K562 (cell line): ENCODE data around the gene TAS2R31. TPM values are rescaled to one million over a fixed set of nuclear protein-coding genes. Genes with fewer than 3 reads are reported as not detected.

ENCODE experiments used
- ATAC-seq: fragments of 200-7000 bp; cut with Tn5 transposase; 3 replicates; pipeline ENCODE4 v1.9.1; 2020; ENCODE audit warnings: moderate library complexity
- BruUV-seq: library from RNA; stranded (reverse); fragments of 400-500 nt; replicated peaks from 2 replicates; lab custom pipeline; 2021; lab: Mats Ljungman, UMichigan
- CTCF ChIA-PET: fragments of 300-600 bp; formaldehyde crosslinking; extraction: SDS; loops from one replicate; lab custom pipeline; 2021; ENCODE audit warnings: low intra/inter-chr PET ratio; lab: Yijun Ruan, JAX
- POLR2A ChIA-PET: fragments of 300-600, 350-650 bp; sonication (Branson Sonifier 250); formaldehyde crosslinking; extraction: SDS; loops from one replicate; lab custom pipeline; 2021; ENCODE audit warnings: antibody characterized with exemption, inconsistent platforms; lab: Yijun Ruan, JAX
- DNase-seq, 4 experiments: peaks; one replicate each; pipeline versions ENCODE4 v3.0.0 to v3.0.0-alpha.2; 2011 to 2018; ENCODE audit warnings: low spot score in 3 of 4, mixed read lengths in 3 of 4; ENCODE audit errors: extremely low read depth in 1 of 4
- FAIRE-seq: peaks from 2 replicates; lab custom pipeline; 2011; peaks lifted over from hg19 to GRCh38; lab: Jason Lieb, UNC
- H2AFZ ChIP-seq: 2 replicates; pipeline ENCODE4 v1.6.0; 2011; ENCODE audit warnings: low read depth, low read length, control low read depth, inconsistent platforms
- H3K27ac ChIP-seq: fragments of 200-600 bp; 3 replicates; pipeline ENCODE4 v1.8.0; 2011; ENCODE audit warnings: low read depth, mild to moderate bottlenecking, control low read depth, inconsistent platforms, low read length, moderate library complexity, mixed read lengths; ENCODE audit errors: extremely low read depth
- H3K27me3 ChIP-seq, 2 experiments: fragments of 300-600 bp in 1 of 2; 2 replicates in 1 of 2; 3 replicates in 1 of 2; pipeline versions ENCODE4 v1.6.0 to v1.8.0; 2011; ENCODE audit warnings: inconsistent platforms in 2 of 2, low read length in 2 of 2, mild to moderate bottlenecking in 1 of 2, mixed read lengths in 1 of 2, moderate library complexity in 1 of 2; ENCODE audit not compliant: control insufficient read depth in 2 of 2, insufficient read depth in 2 of 2
- H3K36me3 ChIP-seq: fragments of 300-600 bp; 3 replicates; pipeline ENCODE4 v1.8.0; 2011; ENCODE audit warnings: mild to moderate bottlenecking, low read length, inconsistent platforms; ENCODE audit not compliant: control insufficient read depth, insufficient read depth
- H3K4me1 ChIP-seq, 2 experiments: fragments of 200-600 bp in 1 of 2; replicated peaks in 1 of 2; 2 replicates in 1 of 2; 3 replicates in 1 of 2; pipeline versions ENCODE4 v1.5.1 to v1.8.0; 2011; ENCODE audit warnings: inconsistent platforms in 2 of 2, low read length in 2 of 2, mild to moderate bottlenecking in 1 of 2, mixed read lengths in 1 of 2, moderate library complexity in 1 of 2; ENCODE audit not compliant: control insufficient read depth in 2 of 2, insufficient read depth in 2 of 2
- H3K4me2 ChIP-seq: 2 replicates; pipeline ENCODE4 v1.6.1; 2011; ENCODE audit warnings: low read length, control low read depth, inconsistent platforms, mixed read lengths; ENCODE audit not compliant: insufficient read depth
- H3K4me3 ChIP-seq: fragments of 200-600 bp; sonication (generic), shearing (Covaris generic); 2 replicates; pipeline ENCODE4 v1.5.1; 2016; ENCODE audit warnings: control low read depth, inconsistent platforms
- H3K79me2 ChIP-seq: fragments of 200-600 bp; 3 replicates; pipeline ENCODE4 v1.8.0; 2011; ENCODE audit warnings: low read length, inconsistent platforms; ENCODE audit not compliant: control insufficient read depth, insufficient read depth
- H3K9ac ChIP-seq, 2 experiments: 2 replicates each; pipeline versions ENCODE4 v1.6.0 to v1.6.1; 2011; ENCODE audit warnings: low read depth in 2 of 2, low read length in 2 of 2, control low read depth in 1 of 2, inconsistent platforms in 1 of 2, mild to moderate bottlenecking in 1 of 2, mixed read lengths in 1 of 2; ENCODE audit not compliant: insufficient read depth in 1 of 2
- H3K9me1 ChIP-seq: one replicate; pipeline ENCODE4 v1.6.0; 2011; ENCODE audit warnings: inconsistent platforms, mild to moderate bottlenecking, low read length, moderate library complexity; ENCODE audit not compliant: control insufficient read depth, insufficient read depth
- H3K9me3 ChIP-seq: replicated peaks from 2 replicates; pipeline ENCODE4 v1.5.1; 2011; ENCODE audit warnings: low read depth, low read length, inconsistent platforms; ENCODE audit not compliant: control insufficient read depth, insufficient read depth
- H4K20me1 ChIP-seq: replicated peaks from 2 replicates; pipeline ENCODE4 v1.6.1; 2011; ENCODE audit warnings: low read length, inconsistent platforms, mixed read lengths; ENCODE audit not compliant: control insufficient read depth, insufficient read depth
- CTBP1 ChIP-seq: fragments of 450-650 bp; IDR thresholded peaks from 2 replicates; pipeline ENCODE4 v1.6.1; 2016; ENCODE audit warnings: borderline replicate concordance
- NFYB ChIP-seq: IDR thresholded peaks from 2 replicates; pipeline ENCODE4 v1.6.1; 2011; ENCODE audit warnings: mild to moderate bottlenecking, moderate library complexity; ENCODE audit not compliant: insufficient read length; ENCODE audit errors: extremely low read depth
- RBM25 ChIP-seq: fragments of 200-400 bp; formaldehyde crosslinking; IDR thresholded peaks from 2 replicates; pipeline ENCODE4 v1.6.1; 2018; ENCODE audit warnings: low read length, low read depth, moderate library complexity; ENCODE audit not compliant: severe bottlenecking
- ZNF609 ChIP-seq: sonication (generic); formaldehyde crosslinking; IDR thresholded peaks from 2 replicates; pipeline ENCODE4 v1.8.1; 2023; ENCODE audit warnings: missing genetic modification reagents, mild to moderate bottlenecking, borderline replicate concordance
- in situ Hi-C: fragments of 300-500 bp; cut with MboI; formaldehyde crosslinking; loops from 4 replicates; pipeline ENCODE4 v1.15.0; 2018; ENCODE audit warnings: inconsistent platforms, mixed read lengths
- intact Hi-C: fragments of 100-400 bp; cut with micrococcal nuclease; formaldehyde crosslinking; loops from 2 replicates; pipeline ENCODE4 v1.14.2; 2022
- polyA plus RNA-seq, 8 experiments: library from polyadenylated mRNA; depleted of rRNA in 4 of 8; stranded (reverse) in 5 of 8; unstranded in 3 of 8; fragments of >200 nt; fragmentation: Nextera tagmentation in 2 of 8; fragmentation: Illumina TruSeq in 1 of 8; extraction: Ambion mirVana in 2 of 8; extraction: Trizol in 1 of 8; gene quantifications; 2 replicates each; pipeline versions ENCODE4 v1.2.1 to v1.2.3, GENCODE V29; 2011 to 2014; ENCODE audit warnings: inconsistent platforms in 1 of 8, missing spikeins in 1 of 8
- total RNA-seq, 7 experiments: library from RNA; depleted of rRNA in 6 of 7; stranded (reverse); fragments of >200 nt in 6 of 7; fragmentation: Illumina TruSeq in 2 of 7; extraction: Trizol in 2 of 7; gene quantifications; 2 replicates each; pipeline versions ENCODE4 v1.2.1 to v1.2.3, GENCODE V29; 2011 to 2021; ENCODE audit warnings: low replicate concordance in 1 of 7

Gene TAS2R31
- total and polyA plus RNA-seq, 9 of the 15 experiments (the other 6 are each of a cell fraction or from before 2014, with no cell fraction given), result 0.59 to 3.6 (median 1.4) TPM; not detected in 4

GRCh38 chr12:11007608-11008007 lies 23.6 kb downstream of the TAS2R31 start (continued):
- TF ChIP-seq ZNF609 (CRISPR knock-in tag) (no peak), CTBP1 (no peak)

- H3K27me3 ChIP-seq, result no peaks in the 10 kb centered on the region
- TF ChIP-seq RBM25, result no peak
- no peak for TF ChIP-seq NFYB
- TF ChIP-seq, all 486 proteins: peak for 0
- no peak for DNase-seq
- no TSS peak for BruUV-seq
- no peaks in the 10 kb centered on the region for H3K4me1 ChIP-seq
- H3K9me1 ChIP-seq, result no peaks in the 10 kb centered on the region
- H3K79me2 ChIP-seq, result no peaks in the 10 kb centered on the region
- CTCF ChIA-PET, result no interaction called here
- no peak within 1 kb of the TSS for H3K9ac ChIP-seq
- no peak within 1 kb of the TSS for H2AFZ ChIP-seq
- peaks cover 4% of the 10 kb centered on the region; the same call in 1 of the 3 replicates for H3K36me3 ChIP-seq
- no peak for ATAC-seq
- H3K4me3 ChIP-seq, result no peak within 1 kb of the TSS
- in situ Hi-C loops, result no loop called here
- H3K27ac ChIP-seq, result no peak within 1 kb of the TSS
- no peak within 1 kb of the TSS for H3K4me2 ChIP-seq
- intact Hi-C loops, result no loop called here
- no peaks in the 10 kb centered on the region for H4K20me1 ChIP-seq
- H3K9me3 ChIP-seq, result no peaks in the 10 kb centered on the region
- no peak for FAIRE-seq
- POLR2A ChIA-PET, result no interaction called here
These were observed 33.0 kb downstream of the TAS2R31 start, which contains the start of gene TAS2R20 for GRCh38 chr12:10998204-10998603. TAS2R20 (minus strand) TSS chr12:10998304; CDS start chr12:10997875, 429 bp downstream.
